GM12865 (cell line): ENCODE results near the gene SLC28A3.

Experiments used
- DNase-seq: peaks from one replicate; pipeline ENCODE4 v3.0.0; 2010; ENCODE audit warnings: low read depth
- H3K4me3 ChIP-seq: 2 replicates; pipeline ENCODE4 v1.5.1; 2011; ENCODE audit warnings: mild to moderate bottlenecking, low read depth, low read length, control low read depth
- CTCF ChIP-seq: IDR thresholded peaks from 2 replicates; pipeline ENCODE4 v1.5.1; 2011; ENCODE audit warnings: low read length, control low read depth, low read depth, inconsistent platforms; ENCODE audit not compliant: insufficient read depth; ENCODE audit errors: missing control alignments

SLC28A3 gene

GRCh38 chr9:84294241-84294950 is 46.2 kb downstream of the SLC28A3 start:
- peak; percentile 54 for DNase-seq

GRCh38 chr9:84293001-84293798 is 47.4 kb downstream of the SLC28A3 start:
- TF ChIP-seq CTCF = no peak
- DNase-seq = peak; percentile 77

More at GRCh38 chr9:84294241-84294950, 46.2 kb downstream of the SLC28A3 start:
- TF ChIP-seq CTCF = peak; percentile 39
- no peak overlapping the region for H3K4me3 ChIP-seq

GRCh38 chr9:84285381-84285780 is 55.2 kb downstream of the SLC28A3 start:
- no peak overlapping the region for H3K4me3 ChIP-seq
- DNase-seq = peak; percentile 18
- no peak for TF ChIP-seq CTCF

More at GRCh38 chr9:84293001-84293798, 47.4 kb downstream of the SLC28A3 start:
- H3K4me3 ChIP-seq = peak overlapping the region; percentile 32

- no peak for TF ChIP-seq CTCF
- no peak for DNase-seq
- no peak overlapping the region for H3K4me3 ChIP-seq
These were observed 56.6 kb downstream of the SLC28A3 start for GRCh38 chr9:84283946-84284345.

GRCh38 chr9:84278130-84278529 is 62.4 kb downstream of the SLC28A3 start:
- DNase-seq = no peak
- TF ChIP-seq CTCF = no peak
- H3K4me3 ChIP-seq = no peak overlapping the region

GRCh38 chr9:84277646-84278045 is 62.9 kb downstream of the SLC28A3 start:
- no peak for DNase-seq
- TF ChIP-seq CTCF = no peak
- no peak overlapping the region for H3K4me3 ChIP-seq

GRCh38 chr9:84276741-84277140 is 63.8 kb downstream of the SLC28A3 start:
- no peak for DNase-seq
- no peak overlapping the region for H3K4me3 ChIP-seq
- TF ChIP-seq CTCF = no peak
